Neural crest cell (in vitro differentiated cells): ENCODE results near the gene SPINK8. TPM values are rescaled to one million over a fixed set of nuclear protein-coding genes. Genes with fewer than 3 reads are reported as not detected.
"Not testable (repeated sequence)": the region's sequence is repeated elsewhere in the genome, so short reads cannot be mapped to it uniquely, and the experiment has no call there.

Experiments
- DNase-seq: peaks from one replicate; pipeline ENCODE4 v3.0.0; 2021; ENCODE audit warnings: low read depth, mixed read lengths, low spot score
- H3K27ac Mint-ChIP-seq: one replicate; pipeline ENCODE4 v1.8.0; 2021; ENCODE audit warnings: mild to moderate bottlenecking, mixed read lengths; ENCODE audit not compliant: unreplicated experiment
- H3K27me3 Mint-ChIP-seq: 2 replicates; pipeline ENCODE4 v1.8.0; 2021; ENCODE audit warnings: low read depth, mild to moderate bottlenecking, mixed read lengths
- H3K36me3 Mint-ChIP-seq: 2 replicates; pipeline ENCODE4 v1.8.0; 2021; ENCODE audit warnings: low read depth, mild to moderate bottlenecking, mixed read lengths
- H3K4me1 Mint-ChIP-seq: 2 replicates; pipeline ENCODE4 v1.8.0; 2021; ENCODE audit warnings: mixed read lengths
- H3K4me3 Mint-ChIP-seq: one replicate; pipeline ENCODE4 v1.8.0; 2021; ENCODE audit warnings: mild to moderate bottlenecking, mixed read lengths
- H3K9me3 Mint-ChIP-seq: 2 replicates; pipeline ENCODE4 v1.8.0; 2021; ENCODE audit warnings: mixed read lengths
- long read RNA-seq: library from polyadenylated mRNA; unstranded; transcript quantifications from one replicate; pipeline ENCODE4 v2.0.0, GENCODE V29; 2020
- total RNA-seq: library from RNA; stranded (reverse); gene quantifications from 2 replicates; pipeline ENCODE4 v1.2.1, GENCODE V29; 2021
- TF ChIP-seq, protein P1 (sequence below): fragments of 200-600 bp; sonication (generic); conservative IDR thresholded peaks from 2 replicates; pipeline ENCODE4 v1.5.0; 2021; ENCODE audit warnings: antibody characterized with exemption, mild to moderate bottlenecking

SPINK8 gene
- total RNA-seq, result not detected in 2 replicates
- long read RNA-seq, result 0 reads

- H3K4me3 Mint-ChIP-seq, H3K36me3 Mint-ChIP-seq, H3K9me3 Mint-ChIP-seq: not testable (repeated sequence)
These were observed at the start of gene SPINK8 for GRCh38 chr3:48333346-48334245. Gene SPINK8, minus strand, starts transcription at chr3:48333661. Its CDS starts 5,320 bp downstream, at chr3:48328341.

GRCh38 chr3:48372862-48373435 lies 39.5 kb upstream of the SPINK8 start:
- Mint-ChIP-seq H3K4me3 (no peak overlapping the region), H3K27me3 (no peaks in the 10 kb centered on the region), H3K27ac (no peak overlapping the region), H3K9me3 (no peaks in the 10 kb centered on the region), H3K36me3 (no peaks in the 10 kb centered on the region), H3K4me1 (peaks cover 8% of the 10 kb centered on the region)
- no peak for DNase-seq
- TF ChIP-seq, protein P1, sequence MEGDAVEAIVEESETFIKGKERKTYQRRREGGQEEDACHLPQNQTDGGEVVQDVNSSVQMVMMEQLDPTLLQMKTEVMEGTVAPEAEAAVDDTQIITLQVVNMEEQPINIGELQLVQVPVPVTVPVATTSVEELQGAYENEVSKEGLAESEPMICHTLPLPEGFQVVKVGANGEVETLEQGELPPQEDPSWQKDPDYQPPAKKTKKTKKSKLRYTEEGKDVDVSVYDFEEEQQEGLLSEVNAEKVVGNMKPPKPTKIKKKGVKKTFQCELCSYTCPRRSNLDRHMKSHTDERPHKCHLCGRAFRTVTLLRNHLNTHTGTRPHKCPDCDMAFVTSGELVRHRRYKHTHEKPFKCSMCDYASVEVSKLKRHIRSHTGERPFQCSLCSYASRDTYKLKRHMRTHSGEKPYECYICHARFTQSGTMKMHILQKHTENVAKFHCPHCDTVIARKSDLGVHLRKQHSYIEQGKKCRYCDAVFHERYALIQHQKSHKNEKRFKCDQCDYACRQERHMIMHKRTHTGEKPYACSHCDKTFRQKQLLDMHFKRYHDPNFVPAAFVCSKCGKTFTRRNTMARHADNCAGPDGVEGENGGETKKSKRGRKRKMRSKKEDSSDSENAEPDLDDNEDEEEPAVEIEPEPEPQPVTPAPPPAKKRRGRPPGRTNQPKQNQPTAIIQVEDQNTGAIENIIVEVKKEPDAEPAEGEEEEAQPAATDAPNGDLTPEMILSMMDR, result no peak

More at GRCh38 chr3:48333346-48334245, at the start of gene SPINK8:
- H3K27me3 Mint-ChIP-seq, H3K27ac Mint-ChIP-seq, H3K4me1 Mint-ChIP-seq, DNase-seq: not testable (repeated sequence)

DNA sequence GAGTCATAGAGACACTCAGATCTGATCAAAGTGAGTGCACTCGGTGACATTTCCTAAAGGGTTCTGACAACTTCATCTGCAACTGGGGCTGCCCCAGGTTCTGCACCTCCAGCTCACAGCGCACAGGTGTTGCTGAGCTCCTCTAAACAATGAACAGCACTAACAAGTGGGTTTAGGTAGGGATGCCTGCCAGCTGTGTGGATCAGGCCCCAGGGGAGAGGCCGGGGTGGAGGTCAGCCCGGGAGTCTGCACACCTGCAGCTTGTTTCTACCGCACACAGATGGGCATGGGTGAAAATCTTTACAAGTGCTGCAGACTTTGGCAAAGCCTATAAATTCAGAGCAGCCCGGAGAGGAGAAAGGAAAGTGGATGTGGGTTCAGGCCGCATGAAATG lies 38.9 kb upstream of the SPINK8 start:
- Mint-ChIP-seq H3K27me3 (no peaks in the 10 kb centered on the region), H3K36me3 (no peaks in the 10 kb centered on the region), H3K9me3 (no peaks in the 10 kb centered on the region), H3K4me3 (no peak overlapping the region), H3K4me1 (peaks cover 8% of the 10 kb centered on the region), H3K27ac (no peak overlapping the region)
- DNase-seq, result no peak
- TF ChIP-seq, protein P1, result no peak

- TF ChIP-seq, protein P1, result no peak
- Mint-ChIP-seq H3K4me3 (no peak within 1 kb of the TSS), H3K27ac (no peak within 1 kb of the TSS), H3K4me1 (peaks cover 8% of the 10 kb centered on the region), H3K9me3 (no peaks in the 10 kb centered on the region), H3K27me3 (no peaks in the 10 kb centered on the region), H3K36me3 (no peaks in the 10 kb centered on the region)
- DNase-seq, result no peak
These were observed 38.4 kb upstream of the SPINK8 start, which contains the start of gene FBXW12 for GRCh38 chr3:48371651-48372376. Gene FBXW12, plus strand, starts transcription at chr3:48372219. Its CDS starts 549 bp downstream, at chr3:48372768.

- Mint-ChIP-seq H3K4me1 (peaks cover 8% of the 10 kb centered on the region), H3K27ac (no peak overlapping the region), H3K4me3 (no peak overlapping the region), H3K9me3 (peaks cover 3% of the 10 kb centered on the region), H3K36me3 (no peaks in the 10 kb centered on the region), H3K27me3 (peaks cover 3% of the 10 kb centered on the region)
- TF ChIP-seq, protein P1, result no peak
- DNase-seq, result no peak
These were observed 36.9 kb upstream of the SPINK8 start for GRCh38 chr3:48370333-48370713.
